GM23338 (cell line): Measurements from ENCODE around the gene EXOC4. TPM values are rescaled to one million over a fixed set of nuclear protein-coding genes. Genes with fewer than 3 reads are reported as not detected.

Experiments used
- ATAC-seq: fragments of 200-7000 bp; cut with Tn5 transposase; 3 replicates; pipeline ENCODE4 v1.9.1; 2020
- DNase-seq: peaks from one replicate; pipeline ENCODE4 v3.0.0-alpha.2; 2015; ENCODE audit warnings: low spot score
- H2AFZ ChIP-seq: fragments of 200-600 bp; sonication (generic); 2 replicates; pipeline ENCODE4 v1.8.0; 2016; ENCODE audit warnings: antibody characterized with exemption, mild to moderate bottlenecking, moderate library complexity
- H3F3A ChIP-seq: fragments of 200-600 bp; sonication (generic); replicated peaks from 2 replicates; pipeline ENCODE4 v1.8.0; 2017; ENCODE audit warnings: antibody characterized with exemption, mixed run types, low read depth
- H3K27ac ChIP-seq: fragments of 200-600 bp; sonication (generic); 2 replicates; pipeline ENCODE4 v1.6.1; 2016; ENCODE audit warnings: low read depth
- H3K27me3 ChIP-seq: fragments of 200-600 bp; sonication (generic); 2 replicates; pipeline ENCODE4 v1.8.0; 2016; ENCODE audit warnings: mild to moderate bottlenecking, mixed run types, moderate library complexity; ENCODE audit not compliant: insufficient read depth
- H3K36me3 ChIP-seq: fragments of 200-600 bp; sonication (generic); 2 replicates; pipeline ENCODE4 v1.8.0; 2016; ENCODE audit warnings: mild to moderate bottlenecking; ENCODE audit not compliant: insufficient read depth
- H3K4me1 ChIP-seq: fragments of 200-600 bp; sonication (generic); 2 replicates; pipeline ENCODE4 v1.8.0; 2016; ENCODE audit warnings: mild to moderate bottlenecking, moderate library complexity; ENCODE audit not compliant: insufficient read depth
- H3K4me2 ChIP-seq: fragments of 200-600 bp; sonication (generic); 2 replicates; pipeline ENCODE4 v1.7.1; 2017; ENCODE audit warnings: mixed run types
- H3K4me3 ChIP-seq: fragments of 200-600 bp; sonication (generic); 2 replicates; pipeline ENCODE4 v1.6.1; 2016; ENCODE audit warnings: mixed run types
- H3K79me2 ChIP-seq: fragments of 200-600 bp; sonication (generic); replicated peaks from 2 replicates; pipeline ENCODE4 v1.8.0; 2017; ENCODE audit warnings: mild to moderate bottlenecking; ENCODE audit not compliant: insufficient read depth
- H3K9me2 ChIP-seq: fragments of 200-600 bp; sonication (generic); 2 replicates; pipeline ENCODE4 v1.8.0; 2017; ENCODE audit not compliant: insufficient read depth
- H4K20me1 ChIP-seq: fragments of 200-600 bp; sonication (generic); replicated peaks from 2 replicates; pipeline ENCODE4 v1.8.0; 2017; ENCODE audit warnings: mild to moderate bottlenecking; ENCODE audit not compliant: insufficient read depth
- H3K27ac Mint-ChIP-seq: 2 replicates; pipeline ENCODE4 v1.8.0; 2020; ENCODE audit warnings: inconsistent platforms, mild to moderate bottlenecking, moderate library complexity, mixed read lengths
- H3K27me3 Mint-ChIP-seq: 3 replicates; pipeline ENCODE4 v1.8.0; 2022; ENCODE audit warnings: low read depth, mild to moderate bottlenecking, moderate library complexity, mixed read lengths, inconsistent platforms; ENCODE audit not compliant: insufficient read depth, poor library complexity
- H3K36me3 Mint-ChIP-seq: 3 replicates; pipeline ENCODE4 v1.8.0; 2021; ENCODE audit warnings: low read depth, mild to moderate bottlenecking, inconsistent platforms, moderate library complexity, mixed read lengths
- H3K4me1 Mint-ChIP-seq: 3 replicates; pipeline ENCODE4 v1.8.0; 2020; ENCODE audit warnings: mild to moderate bottlenecking, inconsistent platforms, mixed read lengths
- H3K4me3 Mint-ChIP-seq: 3 replicates; pipeline ENCODE4 v1.8.0; 2021; ENCODE audit warnings: moderate library complexity, mild to moderate bottlenecking, inconsistent platforms, mixed read lengths
- H3K9me3 Mint-ChIP-seq: 3 replicates; pipeline ENCODE4 v1.8.0; 2020; ENCODE audit warnings: moderate library complexity, mild to moderate bottlenecking, inconsistent platforms, mixed read lengths
- NANOG ChIP-seq: IDR thresholded peaks from 2 replicates; pipeline ENCODE4 v1.6.1; 2016; ENCODE audit warnings: antibody characterized with exemption, borderline replicate concordance
- STAT1 ChIP-seq: IDR thresholded peaks from one replicate; pipeline ENCODE4 v1.6.1; 2016; ENCODE audit warnings: antibody characterized with exemption; ENCODE audit not compliant: unreplicated experiment
- polyA plus RNA-seq: library from polyadenylated mRNA; unstranded; fragments of >200 nt; fragmentation: Nextera tagmentation; extraction: Ambion mirVana; gene quantifications from 2 replicates; pipeline ENCODE4 v1.2.1, GENCODE V29; 2016
- total RNA-seq: library from RNA; depleted of rRNA; stranded (reverse); fragments of >200 nt; shearing (Covaris generic); gene quantifications from 2 replicates; pipeline ENCODE4 v1.2.3, GENCODE V29; 2014
- TF ChIP-seq, protein P1 (sequence below): IDR thresholded peaks from one replicate; pipeline ENCODE4 v1.6.1; 2018; ENCODE audit warnings: antibody characterized with exemption; ENCODE audit not compliant: unreplicated experiment
- TF ChIP-seq, protein P2 (sequence below), 2 experiments: fragments of 200-600 bp in 1 of 2; sonication (generic) in 1 of 2; conservative IDR thresholded peaks; 2 replicates each; pipeline versions ENCODE4 v1.5.1 to v1.6.1; 2016 to 2017; ENCODE audit warnings: antibody characterized with exemption in 2 of 2, low read depth in 2 of 2, mild to moderate bottlenecking in 2 of 2, moderate library complexity in 1 of 2
- TF ChIP-seq, protein P3 (sequence below): fragments of 250-450 bp; sonication (Bioruptor Pico); IDR thresholded peaks from 2 replicates; pipeline ENCODE4 v1.5.0; 2020; ENCODE audit warnings: mild to moderate bottlenecking, moderate library complexity

Gene EXOC4
- total and polyA plus RNA-seq, 2 experiments from 2014 or later = 37.5 to 52.7 TPM

DNA sequence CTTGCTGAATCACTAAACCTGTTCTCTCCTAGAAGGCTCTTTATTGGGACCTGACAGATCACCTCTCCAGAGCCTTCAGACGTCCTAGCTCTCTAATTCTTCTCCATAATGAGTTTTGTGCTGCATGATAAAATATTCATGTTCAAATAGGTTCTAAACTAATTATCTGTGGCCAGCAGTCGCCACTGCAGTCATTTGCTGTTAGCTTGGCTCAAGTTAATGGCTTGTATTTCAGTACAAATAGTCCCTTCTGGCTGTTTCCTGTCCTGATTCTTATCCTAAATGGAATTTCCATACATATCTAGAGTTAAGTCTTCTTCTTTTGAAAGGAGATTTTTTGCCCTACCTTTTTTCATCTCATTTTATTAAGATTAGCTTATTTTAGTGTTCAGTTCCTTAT lies 303.2 kb downstream of the EXOC4 start (continued):
- TF ChIP-seq, protein P1, sequence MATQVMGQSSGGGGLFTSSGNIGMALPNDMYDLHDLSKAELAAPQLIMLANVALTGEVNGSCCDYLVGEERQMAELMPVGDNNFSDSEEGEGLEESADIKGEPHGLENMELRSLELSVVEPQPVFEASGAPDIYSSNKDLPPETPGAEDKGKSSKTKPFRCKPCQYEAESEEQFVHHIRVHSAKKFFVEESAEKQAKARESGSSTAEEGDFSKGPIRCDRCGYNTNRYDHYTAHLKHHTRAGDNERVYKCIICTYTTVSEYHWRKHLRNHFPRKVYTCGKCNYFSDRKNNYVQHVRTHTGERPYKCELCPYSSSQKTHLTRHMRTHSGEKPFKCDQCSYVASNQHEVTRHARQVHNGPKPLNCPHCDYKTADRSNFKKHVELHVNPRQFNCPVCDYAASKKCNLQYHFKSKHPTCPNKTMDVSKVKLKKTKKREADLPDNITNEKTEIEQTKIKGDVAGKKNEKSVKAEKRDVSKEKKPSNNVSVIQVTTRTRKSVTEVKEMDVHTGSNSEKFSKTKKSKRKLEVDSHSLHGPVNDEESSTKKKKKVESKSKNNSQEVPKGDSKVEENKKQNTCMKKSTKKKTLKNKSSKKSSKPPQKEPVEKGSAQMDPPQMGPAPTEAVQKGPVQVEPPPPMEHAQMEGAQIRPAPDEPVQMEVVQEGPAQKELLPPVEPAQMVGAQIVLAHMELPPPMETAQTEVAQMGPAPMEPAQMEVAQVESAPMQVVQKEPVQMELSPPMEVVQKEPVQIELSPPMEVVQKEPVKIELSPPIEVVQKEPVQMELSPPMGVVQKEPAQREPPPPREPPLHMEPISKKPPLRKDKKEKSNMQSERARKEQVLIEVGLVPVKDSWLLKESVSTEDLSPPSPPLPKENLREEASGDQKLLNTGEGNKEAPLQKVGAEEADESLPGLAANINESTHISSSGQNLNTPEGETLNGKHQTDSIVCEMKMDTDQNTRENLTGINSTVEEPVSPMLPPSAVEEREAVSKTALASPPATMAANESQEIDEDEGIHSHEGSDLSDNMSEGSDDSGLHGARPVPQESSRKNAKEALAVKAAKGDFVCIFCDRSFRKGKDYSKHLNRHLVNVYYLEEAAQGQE = no peak
- TF ChIP-seq STAT1 = no peak

DNA sequence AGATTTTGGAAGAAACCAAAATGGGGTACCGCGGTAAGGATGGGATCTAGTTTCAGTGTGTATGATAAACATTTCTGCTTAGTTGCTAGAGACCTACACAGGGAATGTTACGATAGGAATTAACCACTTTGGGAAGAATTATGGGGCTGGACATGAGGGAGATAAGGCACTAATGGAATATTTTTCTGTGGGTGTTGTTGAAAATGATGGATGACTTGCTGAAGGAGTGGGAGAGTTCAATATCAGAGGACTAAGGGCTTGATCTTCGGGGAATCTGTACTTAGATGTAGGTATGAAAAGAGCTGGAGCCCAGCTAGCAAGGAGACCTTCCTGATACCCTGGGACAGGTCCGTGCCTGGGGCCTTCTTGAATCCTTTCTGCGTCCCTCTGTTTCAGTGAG lies 303.7 kb downstream of the EXOC4 start:
- H3K27me3 ChIP-seq = no peaks in the 10 kb centered on the region
- H3K4me1 ChIP-seq = peaks cover 7% of the 10 kb centered on the region; the same call in 1 of the 2 replicates
- no peaks in the 10 kb centered on the region for H3K36me3 Mint-ChIP-seq
- no peaks in the 10 kb centered on the region for H3K27me3 Mint-ChIP-seq
- H4K20me1 ChIP-seq = no peaks in the 10 kb centered on the region
- no peak overlapping the region for H2AFZ ChIP-seq
- no peak overlapping the region for H3K27ac ChIP-seq
- DNase-seq (no peak), ATAC-seq (no peak)
- no peak overlapping the region for H3K4me3 Mint-ChIP-seq
- H3K27ac Mint-ChIP-seq = no peak overlapping the region
- no peaks in the 10 kb centered on the region; the same call in 1 of the 2 replicates for H3K9me2 ChIP-seq
- no peak overlapping the region for H3K4me2 ChIP-seq
- no peaks in the 10 kb centered on the region for H3F3A ChIP-seq
- TF ChIP-seq, protein P2, sequence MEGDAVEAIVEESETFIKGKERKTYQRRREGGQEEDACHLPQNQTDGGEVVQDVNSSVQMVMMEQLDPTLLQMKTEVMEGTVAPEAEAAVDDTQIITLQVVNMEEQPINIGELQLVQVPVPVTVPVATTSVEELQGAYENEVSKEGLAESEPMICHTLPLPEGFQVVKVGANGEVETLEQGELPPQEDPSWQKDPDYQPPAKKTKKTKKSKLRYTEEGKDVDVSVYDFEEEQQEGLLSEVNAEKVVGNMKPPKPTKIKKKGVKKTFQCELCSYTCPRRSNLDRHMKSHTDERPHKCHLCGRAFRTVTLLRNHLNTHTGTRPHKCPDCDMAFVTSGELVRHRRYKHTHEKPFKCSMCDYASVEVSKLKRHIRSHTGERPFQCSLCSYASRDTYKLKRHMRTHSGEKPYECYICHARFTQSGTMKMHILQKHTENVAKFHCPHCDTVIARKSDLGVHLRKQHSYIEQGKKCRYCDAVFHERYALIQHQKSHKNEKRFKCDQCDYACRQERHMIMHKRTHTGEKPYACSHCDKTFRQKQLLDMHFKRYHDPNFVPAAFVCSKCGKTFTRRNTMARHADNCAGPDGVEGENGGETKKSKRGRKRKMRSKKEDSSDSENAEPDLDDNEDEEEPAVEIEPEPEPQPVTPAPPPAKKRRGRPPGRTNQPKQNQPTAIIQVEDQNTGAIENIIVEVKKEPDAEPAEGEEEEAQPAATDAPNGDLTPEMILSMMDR (conservative IDR thresholded peaks at IDR 0.05; ENCODE audit: low read depth in 2 of 2) = no peak
- no peak for TF ChIP-seq STAT1
- TF ChIP-seq NANOG = no peak
- TF ChIP-seq, protein P3, sequence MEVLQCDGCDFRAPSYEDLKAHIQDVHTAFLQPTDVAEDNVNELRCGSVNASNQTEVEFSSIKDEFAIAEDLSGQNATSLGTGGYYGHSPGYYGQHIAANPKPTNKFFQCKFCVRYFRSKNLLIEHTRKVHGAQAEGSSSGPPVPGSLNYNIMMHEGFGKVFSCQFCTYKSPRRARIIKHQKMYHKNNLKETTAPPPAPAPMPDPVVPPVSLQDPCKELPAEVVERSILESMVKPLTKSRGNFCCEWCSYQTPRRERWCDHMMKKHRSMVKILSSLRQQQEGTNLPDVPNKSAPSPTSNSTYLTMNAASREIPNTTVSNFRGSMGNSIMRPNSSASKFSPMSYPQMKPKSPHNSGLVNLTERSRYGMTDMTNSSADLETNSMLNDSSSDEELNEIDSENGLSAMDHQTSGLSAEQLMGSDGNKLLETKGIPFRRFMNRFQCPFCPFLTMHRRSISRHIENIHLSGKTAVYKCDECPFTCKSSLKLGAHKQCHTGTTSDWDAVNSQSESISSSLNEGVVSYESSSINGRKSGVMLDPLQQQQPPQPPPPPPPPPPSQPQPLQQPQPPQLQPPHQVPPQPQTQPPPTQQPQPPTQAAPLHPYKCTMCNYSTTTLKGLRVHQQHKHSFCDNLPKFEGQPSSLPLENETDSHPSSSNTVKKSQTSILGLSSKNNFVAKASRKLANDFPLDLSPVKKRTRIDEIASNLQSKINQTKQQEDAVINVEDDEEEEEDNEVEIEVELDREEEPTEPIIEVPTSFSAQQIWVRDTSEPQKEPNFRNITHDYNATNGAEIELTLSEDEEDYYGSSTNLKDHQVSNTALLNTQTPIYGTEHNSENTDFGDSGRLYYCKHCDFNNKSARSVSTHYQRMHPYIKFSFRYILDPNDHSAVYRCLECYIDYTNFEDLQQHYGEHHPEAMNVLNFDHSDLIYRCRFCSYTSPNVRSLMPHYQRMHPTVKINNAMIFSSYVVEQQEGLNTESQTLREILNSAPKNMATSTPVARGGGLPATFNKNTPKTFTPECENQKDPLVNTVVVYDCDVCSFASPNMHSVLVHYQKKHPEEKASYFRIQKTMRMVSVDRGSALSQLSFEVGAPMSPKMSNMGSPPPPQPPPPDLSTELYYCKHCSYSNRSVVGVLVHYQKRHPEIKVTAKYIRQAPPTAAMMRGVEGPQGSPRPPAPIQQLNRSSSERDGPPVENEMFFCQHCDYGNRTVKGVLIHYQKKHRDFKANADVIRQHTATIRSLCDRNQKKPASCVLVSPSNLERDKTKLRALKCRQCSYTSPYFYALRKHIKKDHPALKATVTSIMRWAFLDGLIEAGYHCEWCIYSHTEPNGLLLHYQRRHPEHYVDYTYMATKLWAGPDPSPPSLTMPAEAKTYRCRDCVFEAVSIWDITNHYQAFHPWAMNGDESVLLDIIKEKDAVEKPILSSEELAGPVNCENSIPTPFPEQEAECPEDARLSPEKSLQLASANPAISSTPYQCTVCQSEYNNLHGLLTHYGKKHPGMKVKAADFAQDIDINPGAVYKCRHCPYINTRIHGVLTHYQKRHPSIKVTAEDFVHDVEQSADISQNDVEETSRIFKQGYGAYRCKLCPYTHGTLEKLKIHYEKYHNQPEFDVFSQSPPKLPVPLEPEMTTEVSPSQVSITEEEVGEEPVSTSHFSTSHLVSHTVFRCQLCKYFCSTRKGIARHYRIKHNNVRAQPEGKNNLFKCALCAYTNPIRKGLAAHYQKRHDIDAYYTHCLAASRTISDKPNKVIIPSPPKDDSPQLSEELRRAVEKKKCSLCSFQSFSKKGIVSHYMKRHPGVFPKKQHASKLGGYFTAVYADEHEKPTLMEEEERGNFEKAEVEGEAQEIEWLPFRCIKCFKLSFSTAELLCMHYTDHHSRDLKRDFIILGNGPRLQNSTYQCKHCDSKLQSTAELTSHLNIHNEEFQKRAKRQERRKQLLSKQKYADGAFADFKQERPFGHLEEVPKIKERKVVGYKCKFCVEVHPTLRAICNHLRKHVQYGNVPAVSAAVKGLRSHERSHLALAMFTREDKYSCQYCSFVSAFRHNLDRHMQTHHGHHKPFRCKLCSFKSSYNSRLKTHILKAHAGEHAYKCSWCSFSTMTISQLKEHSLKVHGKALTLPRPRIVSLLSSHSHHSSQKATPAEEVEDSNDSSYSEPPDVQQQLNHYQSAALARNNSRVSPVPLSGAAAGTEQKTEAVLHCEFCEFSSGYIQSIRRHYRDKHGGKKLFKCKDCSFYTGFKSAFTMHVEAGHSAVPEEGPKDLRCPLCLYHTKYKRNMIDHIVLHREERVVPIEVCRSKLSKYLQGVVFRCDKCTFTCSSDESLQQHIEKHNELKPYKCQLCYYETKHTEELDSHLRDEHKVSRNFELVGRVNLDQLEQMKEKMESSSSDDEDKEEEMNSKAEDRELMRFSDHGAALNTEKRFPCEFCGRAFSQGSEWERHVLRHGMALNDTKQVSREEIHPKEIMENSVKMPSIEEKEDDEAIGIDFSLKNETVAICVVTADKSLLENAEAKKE (CRISPR knock-in tag) = no peak
- no peaks in the 10 kb centered on the region for H3K79me2 ChIP-seq
- no peaks in the 10 kb centered on the region for H3K36me3 ChIP-seq
- H3K4me1 Mint-ChIP-seq = peaks cover 11% of the 10 kb centered on the region; the same call in 2 of the 3 replicates
- no peaks in the 10 kb centered on the region for H3K9me3 Mint-ChIP-seq
- H3K4me3 ChIP-seq = no peak overlapping the region
